OCI-LY3 (cell line): ENCODE results near the gene HOXA7.

Experiments
- H2AFZ ChIP-seq: fragments of 200-600, 300-600 bp; shearing (Covaris generic); 2 replicates; pipeline ENCODE4 v1.6.0; 2014; ENCODE audit warnings: antibody characterized with exemption, low read depth, low read length
- H3K27ac ChIP-seq: fragments of 200-600, 300-600 bp; sonication (generic); 2 replicates; pipeline ENCODE4 v1.5.1; 2014; ENCODE audit warnings: mild to moderate bottlenecking, low read length, moderate library complexity, mixed read lengths
- H3K27me3 ChIP-seq: fragments of 200-600, 300-600 bp; sonication (generic); 2 replicates; pipeline ENCODE4 v1.6.1; 2014; ENCODE audit warnings: low read depth, low read length, mixed read lengths
- H3K36me3 ChIP-seq: fragments of 200-600, 300-600 bp; sonication (generic); replicated peaks from 2 replicates; pipeline ENCODE3; 2014; ENCODE audit warnings: low read depth, low read length, mixed read lengths
- H3K4me1 ChIP-seq: fragments of 300-600, 200-600 bp; sonication (generic); 2 replicates; pipeline ENCODE4 v1.6.1; 2014; ENCODE audit warnings: low read length, mixed read lengths
- H3K4me2 ChIP-seq: fragments of 200-600, 300-600 bp; sonication (generic); 2 replicates; pipeline ENCODE4 v1.6.1; 2014; ENCODE audit warnings: low read length, mixed read lengths
- H3K4me3 ChIP-seq: fragments of 300-600, 200-600 bp; sonication (generic); 2 replicates; pipeline ENCODE4 v1.5.1; 2014; ENCODE audit warnings: antibody characterized with exemption, mild to moderate bottlenecking, low read length, moderate library complexity
- H3K79me2 ChIP-seq: fragments of 300-600, 200-600 bp; shearing (Covaris generic); 2 replicates; pipeline ENCODE4 v1.6.1; 2014; ENCODE audit warnings: mild to moderate bottlenecking, low read length, mixed read lengths
- H3K9ac ChIP-seq: fragments of 300-600, 200-600 bp; shearing (Covaris generic); 2 replicates; pipeline ENCODE4 v1.6.0; 2014; ENCODE audit warnings: mild to moderate bottlenecking, low read length, moderate library complexity
- H3K9me3 ChIP-seq: fragments of 200-600, 300-600 bp; shearing (Covaris generic); 2 replicates; pipeline ENCODE4 v1.6.1; 2014; ENCODE audit warnings: low read length, mixed read lengths; ENCODE audit not compliant: insufficient read depth
- H4K20me1 ChIP-seq: fragments of 200-600, 300-600 bp; sonication (generic); 2 replicates; pipeline ENCODE4 v1.6.1; 2016; ENCODE audit warnings: low read length, mixed read lengths; ENCODE audit not compliant: insufficient read depth
- CTCF ChIP-seq: fragments of 200-600, 300-600 bp; sonication (generic); IDR thresholded peaks from 2 replicates; pipeline ENCODE4 v1.5.1; 2014; ENCODE audit warnings: antibody characterized with exemption, low read length, low read depth
- EZH2phosphoT487 ChIP-seq: fragments of 200-600 bp; shearing (Covaris generic); IDR thresholded peaks from 2 replicates; pipeline ENCODE4 v1.6.1; 2018; ENCODE audit warnings: antibody characterized with exemption, mixed run types, low read depth

Gene HOXA7

GRCh38 chr7:27112955-27113949 is 43.2 kb downstream of the HOXA7 start:
- no peak overlapping the region for H2AFZ ChIP-seq
- no peaks in the 10 kb centered on the region for H3K79me2 ChIP-seq
- no peaks in the 10 kb centered on the region for H3K27me3 ChIP-seq
- no peaks in the 10 kb centered on the region for H3K36me3 ChIP-seq
- no peak overlapping the region for H3K27ac ChIP-seq
- no peaks in the 10 kb centered on the region for H3K4me1 ChIP-seq
- H3K9ac ChIP-seq = no peak overlapping the region
- H3K4me3 ChIP-seq = no peak overlapping the region
- H3K4me2 ChIP-seq = no peak overlapping the region
- no peaks in the 10 kb centered on the region for H3K9me3 ChIP-seq
- TF ChIP-seq CTCF = no peak
- no peak for TF ChIP-seq EZH2phosphoT487
- H4K20me1 ChIP-seq = no peaks in the 10 kb centered on the region

GRCh38 chr7:27112361-27112760 is 44.1 kb downstream of the HOXA7 start:
- H3K9ac ChIP-seq = no peak overlapping the region
- H3K36me3 ChIP-seq = no peaks in the 10 kb centered on the region
- no peak overlapping the region for H3K4me2 ChIP-seq
- TF ChIP-seq CTCF (no peak), EZH2phosphoT487 (no peak)
- no peak overlapping the region for H3K4me3 ChIP-seq
- H3K27me3 ChIP-seq = no peaks in the 10 kb centered on the region
- no peaks in the 10 kb centered on the region for H3K9me3 ChIP-seq
- no peaks in the 10 kb centered on the region for H4K20me1 ChIP-seq
- no peaks in the 10 kb centered on the region for H3K79me2 ChIP-seq
- H2AFZ ChIP-seq = no peak overlapping the region
- no peaks in the 10 kb centered on the region for H3K4me1 ChIP-seq
- H3K27ac ChIP-seq = no peak overlapping the region

GRCh38 chr7:27111751-27112277 is 44.7 kb downstream of the HOXA7 start:
- no peak overlapping the region for H3K9ac ChIP-seq
- no peaks in the 10 kb centered on the region for H4K20me1 ChIP-seq
- no peak overlapping the region for H3K27ac ChIP-seq
- no peaks in the 10 kb centered on the region for H3K27me3 ChIP-seq
- no peak overlapping the region for H2AFZ ChIP-seq
- no peaks in the 10 kb centered on the region for H3K36me3 ChIP-seq
- H3K4me3 ChIP-seq = no peak overlapping the region
- no peak for TF ChIP-seq EZH2phosphoT487
- TF ChIP-seq CTCF = no peak
- H3K9me3 ChIP-seq = no peaks in the 10 kb centered on the region
- H3K79me2 ChIP-seq = no peaks in the 10 kb centered on the region
- no peaks in the 10 kb centered on the region for H3K4me1 ChIP-seq
- no peak overlapping the region for H3K4me2 ChIP-seq

GRCh38 chr7:27111042-27111750 is 45.3 kb downstream of the HOXA7 start:
- Histone ChIP-seq H3K4me2 (no peak overlapping the region), H3K4me3 (no peak overlapping the region), H3K9ac (no peak overlapping the region), H3K79me2 (no peaks in the 10 kb centered on the region), H3K4me1 (no peaks in the 10 kb centered on the region), H2AFZ (no peak overlapping the region), H3K27me3 (no peaks in the 10 kb centered on the region), H3K9me3 (no peaks in the 10 kb centered on the region), H4K20me1 (no peaks in the 10 kb centered on the region), H3K27ac (no peak overlapping the region), H3K36me3 (no peaks in the 10 kb centered on the region)
- TF ChIP-seq EZH2phosphoT487 (no peak), CTCF (no peak)
